ENCODE data around the gene TTC21B.

The TTC21B gene

DNA sequence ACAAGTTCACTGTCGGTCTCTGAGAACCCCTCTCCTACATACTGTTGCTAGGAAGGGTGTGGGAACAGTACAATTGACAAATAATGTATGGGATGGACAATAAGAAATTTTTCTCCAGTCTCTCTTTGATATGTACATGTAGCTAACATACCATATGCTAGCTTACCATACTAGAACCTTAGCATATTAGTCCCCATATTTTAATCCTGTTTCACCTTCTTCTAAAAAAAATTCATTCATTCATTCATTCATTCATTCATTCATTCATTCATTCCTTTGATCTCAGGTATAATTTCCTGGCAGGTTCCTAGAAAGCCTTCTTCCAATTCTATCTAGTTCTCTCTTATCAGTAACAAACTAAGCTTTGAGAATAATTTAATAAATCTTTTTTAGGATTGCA lies 62.2 kb downstream of the TTC21B start:
- ChIA-PET POLR2A (no interaction called here), CTCF (no interaction called here)
- TF ChIP-seq CTBP1 (IDR thresholded peaks at IDR 0.05; ENCODE audit: borderline replicate concordance) (no peak), HDGF (IDR thresholded peaks at IDR 0.05; ENCODE audit: borderline replicate concordance) (no peak), ZNF384 (IDR thresholded peaks at IDR 0.05) (no peak), BHLHE40 (IDR thresholded peaks at IDR 0.05; ENCODE audit: borderline replicate concordance) (no peak), FOXK2 (IDR thresholded peaks at IDR 0.05) (no peak), TARDBP (IDR thresholded peaks at IDR 0.05) (no peak), LEF1 (IDR thresholded peaks at IDR 0.05; ENCODE audit: borderline replicate concordance) (no peak), FOXA1 (IDR thresholded peaks at IDR 0.05) (no peak), ELF4 (IDR thresholded peaks at IDR 0.05) (no peak), L3MBTL2 (conservative IDR thresholded peaks at IDR 0.05) (no peak), FOXM1 (IDR thresholded peaks at IDR 0.05; ENCODE audit: borderline replicate concordance) (no peak)
- TF ChIP-seq, protein P1, sequence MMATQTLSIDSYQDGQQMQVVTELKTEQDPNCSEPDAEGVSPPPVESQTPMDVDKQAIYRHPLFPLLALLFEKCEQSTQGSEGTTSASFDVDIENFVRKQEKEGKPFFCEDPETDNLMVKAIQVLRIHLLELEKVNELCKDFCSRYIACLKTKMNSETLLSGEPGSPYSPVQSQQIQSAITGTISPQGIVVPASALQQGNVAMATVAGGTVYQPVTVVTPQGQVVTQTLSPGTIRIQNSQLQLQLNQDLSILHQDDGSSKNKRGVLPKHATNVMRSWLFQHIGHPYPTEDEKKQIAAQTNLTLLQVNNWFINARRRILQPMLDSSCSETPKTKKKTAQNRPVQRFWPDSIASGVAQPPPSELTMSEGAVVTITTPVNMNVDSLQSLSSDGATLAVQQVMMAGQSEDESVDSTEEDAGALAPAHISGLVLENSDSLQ (IDR thresholded peaks at IDR 0.05) = no peak
- no peak for DNase-seq (ENCODE audit: extremely low spot score)

DNA sequence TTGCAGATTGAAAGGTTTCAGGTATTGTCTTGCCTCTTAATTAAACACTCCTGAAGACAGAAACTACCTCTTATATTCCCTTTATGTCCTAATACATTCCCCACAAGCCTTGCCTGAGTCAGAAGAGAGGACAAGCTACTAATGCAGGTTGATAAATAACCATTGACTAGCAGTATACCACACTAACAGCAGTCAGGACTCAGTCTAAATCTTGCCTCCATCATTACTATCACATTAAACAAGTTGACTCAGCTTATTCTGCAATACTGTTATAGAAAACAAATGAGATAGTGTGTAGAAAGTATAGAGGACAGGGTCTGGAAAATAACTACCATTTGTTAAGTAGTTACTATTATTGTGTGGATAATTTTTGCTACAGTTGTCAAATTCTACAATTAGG lies 63.8 kb downstream of the TTC21B start:
- DNase-seq (ENCODE audit: extremely low spot score) = no peak
- TF ChIP-seq L3MBTL2 (conservative IDR thresholded peaks at IDR 0.05) (no peak), NFRKB (IDR thresholded peaks at IDR 0.05) (no peak)
- TF ChIP-seq, protein P1 (IDR thresholded peaks at IDR 0.05) = no peak
- ChIA-PET POLR2A (no interaction called here), CTCF (no interaction called here)

DNA sequence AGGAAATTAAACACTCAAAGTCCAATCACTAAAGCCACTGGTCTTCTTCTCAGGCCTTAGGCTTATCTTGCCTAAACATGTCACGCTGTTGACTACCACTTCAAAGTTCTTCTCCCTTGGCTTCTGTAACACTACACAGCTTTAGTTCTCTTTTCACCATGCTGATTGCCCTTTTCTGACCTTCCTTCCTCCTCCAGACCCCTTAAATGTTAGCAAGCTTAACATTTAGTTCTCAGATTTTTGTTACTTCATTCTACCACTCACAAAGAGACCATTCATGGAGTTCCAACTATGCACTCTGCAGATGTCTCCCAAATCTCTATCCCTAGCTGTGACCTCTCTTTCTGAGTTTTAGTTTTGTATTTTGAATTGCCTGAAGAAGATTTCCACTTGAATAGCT lies 64.4 kb downstream of the TTC21B start:
- TF ChIP-seq, protein P1 (IDR thresholded peaks at IDR 0.05) = no peak
- no peak for TF ChIP-seq SP1 (IDR thresholded peaks at IDR 0.05)
- TF ChIP-seq HDGF (IDR thresholded peaks at IDR 0.05; ENCODE audit: borderline replicate concordance) = no peak
- TF ChIP-seq FOXK2 (IDR thresholded peaks at IDR 0.05) = no peak
- TF ChIP-seq ARNT (IDR thresholded peaks at IDR 0.05) = no peak
- TF ChIP-seq L3MBTL2 (conservative IDR thresholded peaks at IDR 0.05) = no peak
- TF ChIP-seq FOXM1 (IDR thresholded peaks at IDR 0.05; ENCODE audit: borderline replicate concordance) = no peak
- TF ChIP-seq CTBP1 (IDR thresholded peaks at IDR 0.05; ENCODE audit: borderline replicate concordance) = no peak
- TF ChIP-seq SUZ12 (IDR thresholded peaks at IDR 0.05) = no peak
- no peak for TF ChIP-seq ELF4 (IDR thresholded peaks at IDR 0.05)
- no peak for TF ChIP-seq LEF1 (IDR thresholded peaks at IDR 0.05; ENCODE audit: borderline replicate concordance)
- TF ChIP-seq FOXA1 (IDR thresholded peaks at IDR 0.05) = no peak
- no peak for TF ChIP-seq BHLHE40 (IDR thresholded peaks at IDR 0.05; ENCODE audit: borderline replicate concordance)
- no peak for TF ChIP-seq TARDBP (IDR thresholded peaks at IDR 0.05)
- no peak for TF ChIP-seq ZNF384 (IDR thresholded peaks at IDR 0.05)
- TF ChIP-seq NFRKB (IDR thresholded peaks at IDR 0.05) = no peak
- ChIA-PET CTCF (no interaction called here), POLR2A (no interaction called here)
- no peak for DNase-seq (ENCODE audit: extremely low spot score)

DNA sequence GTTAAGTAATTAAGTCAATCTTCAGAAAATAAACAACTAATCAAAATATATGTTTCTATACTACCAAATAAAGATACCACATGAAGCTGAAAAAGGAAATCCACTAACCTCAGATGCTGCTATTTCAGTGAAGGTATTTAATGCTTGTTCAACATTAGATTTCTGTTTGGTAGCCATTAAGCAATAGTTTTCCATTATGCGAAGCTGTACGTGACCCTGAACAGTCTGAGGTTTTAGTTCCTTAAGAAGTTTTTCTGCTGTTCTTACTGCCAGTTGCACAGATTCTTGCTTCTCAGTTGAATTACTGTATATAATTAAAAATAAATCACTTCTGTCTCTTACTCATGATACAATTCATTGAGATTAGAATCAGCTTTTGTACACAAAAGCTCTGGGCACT lies 65.4 kb downstream of the TTC21B start:
- ChIA-PET CTCF (no interaction called here), POLR2A (no interaction called here)
- DNase-seq (ENCODE audit: extremely low spot score) = no peak
- TF ChIP-seq ZNF384 (IDR thresholded peaks at IDR 0.05) (no peak), SP1 (IDR thresholded peaks at IDR 0.05) (no peak), NFRKB (IDR thresholded peaks at IDR 0.05) (no peak), FOXM1 (IDR thresholded peaks at IDR 0.05; ENCODE audit: borderline replicate concordance) (no peak), FOXK2 (IDR thresholded peaks at IDR 0.05) (no peak), ARNT (IDR thresholded peaks at IDR 0.05) (no peak), CTBP1 (IDR thresholded peaks at IDR 0.05; ENCODE audit: borderline replicate concordance) (no peak), TARDBP (IDR thresholded peaks at IDR 0.05) (no peak)

DNA sequence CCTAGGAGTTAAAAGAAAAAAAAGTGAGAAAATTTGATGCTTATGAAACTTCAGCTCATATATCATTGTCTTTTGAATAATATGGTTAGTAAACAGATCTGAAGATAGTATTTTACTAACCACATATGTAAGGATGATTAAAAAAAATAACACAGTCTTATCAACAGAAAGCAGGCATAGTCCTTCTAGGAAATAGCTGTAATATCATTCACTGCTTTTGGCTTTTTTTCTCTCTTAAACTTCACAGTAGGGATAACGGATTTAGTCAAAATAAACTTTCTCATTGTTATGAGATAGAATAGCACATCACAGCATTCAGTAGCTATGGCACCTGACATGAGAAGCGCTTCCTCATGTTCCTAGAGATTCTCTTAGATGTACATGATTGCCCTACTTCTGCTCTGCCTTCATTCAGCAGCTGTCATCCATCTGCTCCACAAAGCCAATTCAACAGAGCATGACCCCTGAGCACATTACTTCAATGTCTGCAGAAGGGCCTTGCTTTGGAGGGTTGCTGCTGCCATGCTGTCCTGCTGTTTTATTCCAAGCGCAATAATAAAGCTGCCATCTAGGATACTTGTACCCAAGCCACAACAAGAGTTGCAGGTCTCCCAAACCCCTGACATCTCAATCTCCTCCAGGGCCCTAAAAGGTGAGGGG lies 67.0 kb downstream of the TTC21B start:
- CTCF ChIA-PET = no interaction called here
- DNase-seq (ENCODE audit: extremely low spot score) = no peak
- TF ChIP-seq TARDBP (IDR thresholded peaks at IDR 0.05) (no peak), LEF1 (IDR thresholded peaks at IDR 0.05; ENCODE audit: borderline replicate concordance) (no peak)

DNA sequence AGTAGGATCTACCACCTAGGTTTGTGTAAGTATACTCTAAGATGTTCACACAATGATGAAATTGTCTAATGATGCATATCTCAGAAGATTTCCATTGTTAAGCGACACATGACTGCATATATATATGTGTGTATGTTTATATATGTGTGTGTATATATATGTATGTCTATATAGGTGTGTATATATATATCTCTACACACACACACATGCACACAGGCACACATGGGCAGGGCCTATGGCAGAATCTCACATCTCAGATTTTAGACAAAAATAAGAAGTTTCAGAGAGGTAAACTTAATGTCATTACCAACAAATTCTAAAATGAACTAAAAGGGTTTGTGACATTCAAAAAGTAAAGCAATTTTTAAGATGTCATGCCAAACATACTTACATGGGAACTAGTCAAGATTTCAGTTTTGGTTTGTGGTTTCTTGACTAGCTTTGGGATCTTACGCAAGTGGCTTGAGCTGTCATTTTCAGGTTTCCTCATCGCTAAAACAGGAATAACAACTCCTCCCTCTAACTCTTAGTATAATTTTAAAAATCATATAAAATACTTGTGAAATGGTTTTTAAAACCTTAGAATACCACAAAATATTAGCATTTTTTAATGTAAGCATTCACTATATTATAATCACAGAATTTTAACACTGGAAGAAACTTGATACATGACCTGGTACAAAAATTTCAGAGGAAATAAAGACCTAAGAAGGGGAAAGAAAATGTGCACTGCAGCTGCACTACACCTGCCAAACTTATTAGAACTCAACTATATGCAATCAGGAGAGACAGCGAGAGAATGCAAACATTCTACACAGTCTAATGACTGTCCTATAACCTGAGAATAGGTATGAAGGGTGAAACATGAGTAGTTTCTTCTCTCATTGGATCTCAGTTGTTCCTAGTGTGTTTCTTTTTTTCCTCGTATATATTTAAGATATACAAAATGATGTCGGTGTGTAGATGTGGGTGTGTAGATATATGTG lies 75.7 kb downstream of the TTC21B start:
- DNase-seq (ENCODE audit: extremely low spot score) = no peak
- POLR2A ChIA-PET = no interaction called here
- TF ChIP-seq SUZ12 (IDR thresholded peaks at IDR 0.05) (no peak), HDGF (IDR thresholded peaks at IDR 0.05; ENCODE audit: borderline replicate concordance) (no peak), FOXK2 (IDR thresholded peaks at IDR 0.05) (no peak), FOXA1 (IDR thresholded peaks at IDR 0.05) (no peak), BHLHE40 (IDR thresholded peaks at IDR 0.05; ENCODE audit: borderline replicate concordance) (no peak), CTBP1 (IDR thresholded peaks at IDR 0.05; ENCODE audit: borderline replicate concordance) (no peak), TARDBP (IDR thresholded peaks at IDR 0.05) (no peak), ARNT (IDR thresholded peaks at IDR 0.05) (no peak), LEF1 (IDR thresholded peaks at IDR 0.05; ENCODE audit: borderline replicate concordance) (no peak), FOXM1 (IDR thresholded peaks at IDR 0.05; ENCODE audit: borderline replicate concordance) (no peak), ZNF384 (IDR thresholded peaks at IDR 0.05) (no peak), L3MBTL2 (conservative IDR thresholded peaks at IDR 0.05) (no peak), SP1 (IDR thresholded peaks at IDR 0.05) (no peak)
- TF ChIP-seq, protein P1 (IDR thresholded peaks at IDR 0.05) = no peak
- CTCF ChIA-PET = interaction anchor here (0.6 kb wide), 1 partner anchor 501 kb away, joined by 3 read pairs; no protein-coding TSS in a partner anchor

More for the DNA sequence above, 67.0 kb downstream of the TTC21B start:
- POLR2A ChIA-PET = no interaction called here
